Measurements from ENCODE around the gene IDUA.

The IDUA gene

DNA sequence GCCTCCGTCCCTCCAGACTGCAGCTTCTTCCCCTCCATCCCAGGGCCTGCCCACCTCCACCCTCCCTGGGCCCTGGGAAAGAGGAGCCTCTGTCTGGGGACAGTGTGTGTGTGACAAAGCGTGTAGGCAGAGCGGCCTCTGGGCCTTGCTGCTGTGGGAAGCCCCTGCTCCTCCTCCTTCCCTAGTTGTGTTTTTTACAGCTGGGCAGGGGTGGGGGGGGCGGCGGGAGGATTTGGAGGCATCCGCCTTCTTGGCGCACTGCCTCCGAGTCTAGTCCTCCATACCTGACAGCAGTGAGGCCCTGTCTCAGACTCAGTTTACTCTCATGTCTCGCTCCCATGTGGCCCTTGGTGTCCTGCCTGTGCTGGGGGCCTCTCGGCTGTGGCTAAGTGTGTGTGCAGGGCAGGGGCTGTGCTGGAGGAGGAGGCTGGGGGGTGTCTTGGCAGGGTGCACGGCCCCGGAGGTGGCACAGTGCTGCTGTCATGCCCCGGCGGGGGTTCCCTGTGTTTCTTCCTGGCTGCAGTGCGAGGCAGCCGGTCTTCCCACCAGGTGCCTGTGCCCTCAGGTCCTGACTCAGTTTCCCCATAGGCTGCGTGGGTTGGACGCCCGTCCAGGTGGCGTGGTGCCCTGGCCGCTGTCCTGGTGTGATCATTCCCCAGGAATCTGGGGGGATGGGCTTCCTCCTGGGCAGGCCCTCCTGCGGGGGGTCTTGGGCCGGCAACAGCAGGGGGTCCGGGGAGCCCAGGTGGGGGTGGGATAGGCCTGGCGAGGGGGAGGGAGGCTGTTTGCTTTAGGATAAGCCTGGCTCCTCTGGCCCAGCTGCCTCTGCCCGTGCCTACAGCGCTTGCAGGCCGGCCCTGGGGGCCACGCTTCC is 31.5 kb downstream of the IDUA start:
- no peak for DNase-seq

DNA sequence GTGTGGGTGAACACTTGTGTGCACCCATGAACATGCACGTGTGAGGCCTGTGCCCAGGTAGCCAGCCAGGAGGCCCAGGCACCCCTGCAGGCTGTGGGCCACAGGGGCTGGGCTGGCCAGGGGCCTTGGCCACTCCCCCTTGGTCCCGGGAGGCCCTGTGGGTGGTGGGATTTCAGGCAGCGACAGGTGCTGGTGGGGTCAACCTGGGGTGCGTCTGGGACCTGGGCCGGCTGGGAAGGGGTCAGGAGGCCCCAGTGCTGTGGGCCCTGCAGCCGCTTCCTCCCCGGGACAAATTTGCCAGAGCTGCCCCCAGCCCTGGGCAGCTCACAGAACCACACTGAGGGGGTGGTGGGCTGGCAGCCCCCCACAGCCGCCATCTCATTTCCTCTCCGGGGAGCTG is 32.5 kb downstream of the IDUA start:
- no peak for DNase-seq

DNA sequence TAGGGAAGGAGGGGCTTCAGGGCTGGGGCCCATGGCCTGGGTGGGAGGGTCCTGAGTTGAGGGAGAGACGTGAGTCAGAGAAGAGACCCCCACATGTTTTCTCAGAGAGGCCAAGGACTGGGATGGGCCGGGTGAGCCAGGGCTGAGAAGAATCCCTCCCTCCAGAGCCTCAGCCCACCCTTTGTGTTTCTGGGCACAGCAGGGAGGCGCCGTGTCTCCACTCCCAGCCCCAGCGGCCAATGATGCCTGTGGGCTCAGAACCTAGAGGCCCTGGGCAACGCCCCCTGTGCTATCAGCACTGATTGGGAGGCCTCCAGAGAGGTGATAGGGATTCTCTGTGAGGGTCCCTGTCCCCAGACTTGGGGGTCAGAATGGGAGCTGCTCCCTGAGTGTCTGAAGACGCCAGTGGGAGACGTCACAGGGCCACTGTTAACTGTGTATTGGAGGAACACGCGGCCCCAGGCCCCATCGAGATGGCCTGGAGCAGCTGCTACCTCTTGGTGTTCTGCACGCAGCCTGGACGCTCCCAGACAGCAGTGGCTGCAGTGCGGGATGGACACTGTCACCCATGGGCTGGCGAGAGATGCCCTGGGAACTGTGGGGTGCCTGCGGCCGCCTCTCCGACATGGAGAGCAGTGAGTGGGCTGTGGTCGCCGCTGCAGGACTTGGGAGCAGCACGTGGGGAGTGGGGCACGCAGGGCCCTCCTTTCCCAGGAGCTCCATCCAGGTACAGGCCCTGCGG is 33.1 kb downstream of the IDUA start:
- no peak for DNase-seq

DNA sequence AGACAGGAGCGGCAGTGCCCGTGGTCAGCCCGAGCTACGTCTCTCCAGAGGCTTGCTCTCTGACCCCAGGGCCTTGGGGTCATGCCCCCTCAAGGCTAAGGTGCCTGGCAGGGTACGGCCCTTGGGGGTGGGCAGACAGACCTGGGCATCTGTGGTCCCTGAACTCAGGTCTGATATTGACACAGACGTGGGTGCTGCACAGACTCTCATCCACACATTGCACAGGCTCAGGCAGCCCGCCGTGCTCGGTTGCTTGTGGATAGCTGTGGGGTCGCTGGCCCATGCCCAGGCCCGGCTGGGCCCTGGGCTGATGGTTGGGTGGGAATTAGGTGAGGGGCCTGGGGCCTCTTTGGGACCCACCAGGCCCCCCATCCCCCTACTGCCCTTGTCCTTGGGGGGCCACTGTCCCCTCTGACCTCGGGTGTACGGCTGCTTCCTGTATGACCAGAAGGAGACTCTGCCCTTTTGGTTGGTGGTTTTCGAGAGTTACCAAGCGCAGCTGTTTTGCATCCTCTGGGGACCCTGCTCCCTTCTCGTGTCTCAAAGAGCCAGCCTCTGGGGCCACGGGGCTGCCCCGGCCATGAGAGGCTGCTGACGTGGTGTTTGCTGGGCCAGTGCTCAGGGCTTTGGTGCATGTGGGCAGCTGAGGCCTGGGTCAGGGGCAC is 34.7 kb downstream of the IDUA start:
- no peak for DNase-seq

DNA sequence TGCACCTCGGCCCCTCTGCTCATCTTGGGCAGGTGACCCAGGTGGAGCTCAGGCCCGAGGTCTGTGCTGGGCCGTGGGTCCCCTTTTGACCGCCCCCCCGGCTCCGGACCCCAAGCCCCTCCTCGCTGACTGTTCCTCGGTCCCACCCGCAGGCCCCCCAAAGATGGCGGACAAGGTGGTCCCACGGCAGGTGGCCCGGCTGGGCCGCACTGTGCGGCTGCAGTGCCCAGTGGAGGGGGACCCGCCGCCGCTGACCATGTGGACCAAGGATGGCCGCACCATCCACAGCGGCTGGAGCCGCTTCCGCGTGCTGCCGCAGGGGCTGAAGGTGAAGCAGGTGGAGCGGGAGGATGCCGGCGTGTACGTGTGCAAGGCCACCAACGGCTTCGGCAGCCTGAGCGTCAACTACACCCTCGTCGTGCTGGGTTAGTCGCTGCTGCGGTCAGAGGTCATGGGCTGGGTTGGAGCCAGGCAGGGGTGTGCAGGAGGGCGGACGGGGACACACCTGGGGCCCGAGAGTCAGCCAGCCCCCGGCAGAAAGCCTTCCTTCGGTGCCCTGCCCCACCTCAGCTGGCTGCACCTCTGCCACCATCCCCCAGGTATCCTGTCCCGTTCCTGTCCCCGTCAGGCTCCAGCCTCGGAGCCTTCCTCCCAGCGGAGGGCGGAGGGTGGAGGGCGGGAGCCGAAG is 35.4 kb downstream of the IDUA start:
- DNase-seq = no peak

DNA sequence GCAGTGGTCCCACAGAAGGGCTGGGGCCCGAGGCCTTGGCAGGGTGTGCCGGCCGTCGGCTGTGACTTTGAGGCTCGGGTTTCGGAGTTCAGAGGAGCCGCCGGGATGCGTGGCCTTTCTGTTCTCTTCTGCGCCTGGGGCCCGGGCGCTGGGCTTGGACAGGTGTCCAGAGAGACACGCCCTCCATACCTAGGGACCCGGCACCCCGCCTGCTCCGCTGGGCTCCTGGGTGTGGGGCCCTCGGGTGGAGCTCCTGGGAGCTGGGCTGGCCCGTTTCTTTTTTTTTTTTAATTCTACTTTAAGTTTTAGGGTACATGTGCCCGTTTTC is 35.9 kb downstream of the IDUA start:
- no peak for DNase-seq

DNA sequence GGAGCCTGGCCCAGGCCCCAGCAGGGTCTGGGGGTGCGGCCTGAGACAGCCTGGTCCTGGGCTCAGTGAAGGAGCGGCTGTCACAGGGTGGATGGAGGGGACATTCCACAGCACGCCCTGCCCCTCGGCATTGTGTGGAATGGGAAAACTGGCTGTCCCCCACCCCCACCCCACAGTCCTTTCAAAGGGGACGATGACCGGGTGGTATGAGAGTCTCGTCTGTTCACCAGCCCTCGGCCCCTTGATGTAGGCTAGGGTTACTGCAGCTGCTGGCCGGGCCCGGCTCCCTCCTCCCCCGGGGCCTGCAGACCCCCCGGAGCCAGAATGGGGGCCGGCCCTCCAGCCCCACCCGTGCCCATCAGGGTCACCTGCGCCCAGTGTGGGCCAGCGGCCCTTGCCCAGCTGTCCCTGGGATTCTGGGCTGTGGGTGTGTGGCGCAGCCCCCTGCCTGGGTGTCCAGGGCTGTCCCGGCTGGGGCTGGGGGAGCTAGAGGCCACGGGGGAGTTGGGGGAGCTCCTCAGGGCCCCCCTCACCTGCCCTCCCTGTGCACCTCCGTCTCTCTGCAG is 36.3 kb downstream of the IDUA start:
- DNase-seq = no peak

DNA sequence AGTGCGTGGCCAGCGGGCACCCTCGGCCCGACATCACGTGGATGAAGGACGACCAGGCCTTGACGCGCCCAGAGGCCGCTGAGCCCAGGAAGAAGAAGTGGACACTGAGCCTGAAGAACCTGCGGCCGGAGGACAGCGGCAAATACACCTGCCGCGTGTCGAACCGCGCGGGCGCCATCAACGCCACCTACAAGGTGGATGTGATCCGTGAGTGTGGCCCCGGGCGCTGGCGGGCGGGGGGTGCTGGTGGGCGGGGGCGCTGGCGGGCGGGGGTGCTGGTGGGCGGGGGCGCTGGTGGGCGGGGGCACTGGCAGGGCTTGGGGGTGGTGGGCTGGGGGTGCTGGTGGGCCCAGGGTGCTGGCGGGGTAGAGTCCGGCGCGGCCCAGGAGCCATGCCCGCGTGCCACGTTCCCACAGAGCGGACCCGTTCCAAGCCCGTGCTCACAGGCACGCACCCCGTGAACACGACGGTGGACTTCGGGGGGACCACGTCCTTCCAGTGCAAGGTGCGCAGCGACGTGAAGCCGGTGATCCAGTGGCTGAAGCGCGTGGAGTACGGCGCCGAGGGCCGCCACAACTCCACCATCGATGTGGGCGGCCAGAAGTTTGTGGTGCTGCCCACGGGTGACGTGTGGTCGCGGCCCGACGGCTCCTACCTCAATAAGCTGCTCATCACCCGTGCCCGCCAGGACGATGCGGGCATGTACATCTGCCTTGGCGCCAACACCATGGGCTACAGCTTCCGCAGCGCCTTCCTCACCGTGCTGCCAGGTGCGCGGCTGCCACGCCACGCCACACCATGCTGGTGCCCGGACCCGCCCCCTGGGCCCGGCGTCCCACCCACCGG is 37.3 kb downstream of the IDUA start:
- DNase-seq = no peak

DNA sequence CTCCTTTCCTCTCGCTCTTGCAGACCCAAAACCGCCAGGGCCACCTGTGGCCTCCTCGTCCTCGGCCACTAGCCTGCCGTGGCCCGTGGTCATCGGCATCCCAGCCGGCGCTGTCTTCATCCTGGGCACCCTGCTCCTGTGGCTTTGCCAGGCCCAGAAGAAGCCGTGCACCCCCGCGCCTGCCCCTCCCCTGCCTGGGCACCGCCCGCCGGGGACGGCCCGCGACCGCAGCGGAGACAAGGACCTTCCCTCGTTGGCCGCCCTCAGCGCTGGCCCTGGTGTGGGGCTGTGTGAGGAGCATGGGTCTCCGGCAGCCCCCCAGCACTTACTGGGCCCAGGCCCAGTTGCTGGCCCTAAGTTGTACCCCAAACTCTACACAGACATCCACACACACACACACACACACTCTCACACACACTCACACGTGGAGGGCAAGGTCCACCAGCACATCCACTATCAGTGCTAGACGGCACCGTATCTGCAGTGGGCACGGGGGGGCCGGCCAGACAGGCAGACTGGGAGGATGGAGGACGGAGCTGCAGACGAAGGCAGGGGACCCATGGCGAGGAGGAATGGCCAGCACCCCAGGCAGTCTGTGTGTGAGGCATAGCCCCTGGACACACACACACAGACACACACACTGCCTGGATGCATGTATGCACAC is 38.2 kb downstream of the IDUA start:
- DNase-seq = no peak

DNA sequence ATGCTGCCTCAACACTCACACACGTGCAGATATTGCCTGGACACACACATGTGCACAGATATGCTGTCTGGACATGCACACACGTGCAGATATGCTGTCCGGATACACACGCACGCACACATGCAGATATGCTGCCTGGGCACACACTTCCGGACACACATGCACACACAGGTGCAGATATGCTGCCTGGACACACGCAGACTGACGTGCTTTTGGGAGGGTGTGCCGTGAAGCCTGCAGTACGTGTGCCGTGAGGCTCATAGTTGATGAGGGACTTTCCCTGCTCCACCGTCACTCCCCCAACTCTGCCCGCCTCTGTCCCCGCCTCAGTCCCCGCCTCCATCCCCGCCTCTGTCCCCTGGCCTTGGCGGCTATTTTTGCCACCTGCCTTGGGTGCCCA is 39.3 kb downstream of the IDUA start:
- DNase-seq = no peak

DNA sequence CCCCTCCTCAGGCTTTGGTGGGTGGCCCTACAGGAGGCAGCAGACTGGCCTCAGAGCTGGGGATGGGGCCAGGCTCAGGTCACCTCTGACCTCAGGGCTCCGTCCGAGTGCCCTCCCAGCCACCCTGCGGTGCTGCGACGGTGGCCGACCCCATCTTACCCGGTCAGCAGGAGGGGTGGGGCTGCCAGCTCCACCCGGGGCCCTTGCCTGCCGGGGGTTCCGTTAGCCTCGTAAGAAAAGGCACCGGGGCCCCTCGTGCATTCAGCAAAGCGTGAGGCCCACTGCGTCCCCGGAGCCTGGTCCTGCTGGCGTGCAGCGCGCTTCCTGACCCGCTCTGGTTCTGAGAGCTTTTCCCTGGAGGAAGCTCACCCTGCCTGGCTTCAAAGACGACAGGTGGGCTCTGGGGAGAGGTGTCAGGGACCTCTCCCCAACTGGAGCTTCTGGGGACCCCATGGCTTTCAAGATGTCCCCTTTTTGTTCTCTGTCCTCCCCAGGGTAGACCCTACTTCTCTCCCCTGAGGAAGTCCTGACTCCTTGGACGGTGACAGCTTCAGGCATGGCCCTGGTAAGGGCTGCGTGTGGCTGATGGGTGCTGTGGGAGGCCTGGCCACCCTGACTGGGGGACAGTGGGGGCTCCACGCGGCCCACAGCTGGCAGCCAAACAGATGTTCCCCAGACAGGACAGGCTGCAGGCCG is 40.5 kb downstream of the IDUA start:
- no peak for DNase-seq

DNA sequence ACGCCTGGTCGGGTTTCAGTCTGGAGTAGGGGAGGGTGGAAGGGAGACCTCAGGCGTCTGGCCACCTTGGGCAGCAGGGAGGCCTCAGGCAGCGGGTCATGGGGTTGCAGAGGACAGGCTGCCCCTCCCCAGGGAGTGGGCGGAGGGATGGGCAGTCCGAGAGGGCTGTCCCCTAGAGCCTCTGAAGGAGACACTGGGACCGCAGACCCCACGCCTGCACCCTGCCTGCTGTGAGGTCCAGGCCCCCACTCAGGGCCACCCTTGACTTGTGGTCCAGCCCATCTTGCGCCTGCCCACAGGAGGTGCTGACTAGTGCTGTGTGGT is 41.0 kb downstream of the IDUA start:
- DNase-seq = no peak

DNA sequence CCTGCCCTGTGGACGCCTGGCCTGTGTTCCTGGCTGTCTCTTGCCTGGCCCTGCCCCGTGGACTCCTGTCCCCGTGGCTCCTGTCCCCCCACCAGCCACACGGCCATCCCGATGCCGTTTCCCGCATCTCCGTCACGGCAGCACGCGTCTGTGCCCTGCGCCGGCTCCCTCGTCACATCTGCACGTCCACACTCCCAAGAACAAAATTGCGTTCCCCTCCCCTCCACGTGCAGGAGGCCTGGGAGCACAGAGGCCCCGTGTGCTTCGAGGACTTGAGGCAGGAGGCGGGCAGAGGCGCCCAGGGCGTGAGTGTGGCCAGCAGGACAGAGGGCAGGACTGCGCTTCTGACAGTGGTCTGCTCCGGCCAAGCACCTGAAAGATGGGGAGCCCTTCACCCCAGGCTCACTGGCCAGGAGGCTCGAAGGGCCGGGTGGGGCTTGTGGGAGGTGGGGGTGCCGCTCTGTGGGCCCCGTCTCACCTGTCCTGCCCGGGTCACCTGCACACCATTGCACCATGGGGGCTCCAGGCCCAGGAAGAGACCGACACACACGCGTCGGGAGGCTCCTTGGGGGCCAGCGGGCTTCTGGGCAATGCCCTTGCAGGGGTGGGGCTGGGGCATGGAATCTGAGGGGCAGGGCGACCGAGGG is 41.9 kb downstream of the IDUA start:
- DNase-seq = no peak

DNA sequence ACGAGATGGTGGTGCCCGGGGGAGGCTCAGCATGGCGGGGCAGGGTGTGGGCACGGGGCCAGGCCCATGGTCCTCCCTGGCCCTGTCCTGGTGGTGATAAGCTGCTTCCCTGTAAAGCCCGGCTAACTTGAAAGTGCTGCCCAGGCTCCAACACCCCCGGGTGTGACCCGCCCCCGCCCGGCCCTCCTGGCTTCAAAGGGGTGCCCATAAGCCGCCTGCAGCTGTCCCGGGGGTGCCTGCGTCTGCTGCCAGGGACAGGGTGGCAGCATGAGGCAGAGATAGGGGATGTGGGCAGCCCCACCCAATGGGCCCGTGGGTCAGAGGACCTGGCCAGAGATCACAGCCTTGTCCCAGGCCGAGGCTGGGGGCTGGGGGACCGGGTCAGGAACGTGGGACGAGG is 42.7 kb downstream of the IDUA start:
- DNase-seq = no peak

DNA sequence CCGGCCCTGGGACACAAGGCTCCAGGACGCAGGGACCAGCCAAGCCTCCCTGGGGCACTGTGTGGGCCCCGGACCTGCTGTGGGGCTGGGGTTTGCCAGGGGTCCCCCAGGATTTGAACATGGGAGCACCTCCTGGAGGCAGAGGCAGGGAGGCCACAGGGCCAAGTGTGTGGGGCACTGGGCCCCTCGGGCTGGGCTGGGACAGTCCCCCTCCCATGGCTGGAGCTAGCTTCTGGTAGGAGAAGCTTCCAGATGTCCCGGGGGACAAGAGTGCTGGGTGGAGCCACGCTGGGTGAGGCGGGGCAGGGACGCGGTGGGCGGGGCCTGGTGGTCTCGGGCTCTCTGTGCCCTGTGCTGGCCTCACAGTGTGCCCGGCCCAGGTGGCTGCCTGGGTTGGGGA is 43.2 kb downstream of the IDUA start:
- no peak for DNase-seq

DNA sequence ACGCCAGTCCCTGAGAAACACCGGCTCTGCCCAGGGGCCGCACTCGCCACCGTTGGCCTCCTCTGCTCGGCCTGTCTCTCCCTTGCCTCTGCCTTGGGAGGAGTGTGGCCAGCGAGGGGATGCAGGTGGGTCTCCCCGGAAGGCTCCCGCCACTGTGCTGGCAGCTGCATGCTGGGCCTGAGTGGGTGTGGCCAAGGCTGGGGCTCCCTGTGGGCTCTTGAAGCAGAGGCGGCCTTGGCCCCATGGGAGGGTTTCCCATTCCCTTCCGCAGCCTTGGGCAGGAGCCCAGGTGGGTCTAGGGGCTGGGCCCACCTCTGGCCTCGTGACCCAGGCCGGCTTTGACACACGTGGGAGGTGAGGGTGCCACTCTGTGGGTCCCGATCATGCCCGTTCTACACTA is 43.7 kb downstream of the IDUA start:
- DNase-seq = no peak

DNA sequence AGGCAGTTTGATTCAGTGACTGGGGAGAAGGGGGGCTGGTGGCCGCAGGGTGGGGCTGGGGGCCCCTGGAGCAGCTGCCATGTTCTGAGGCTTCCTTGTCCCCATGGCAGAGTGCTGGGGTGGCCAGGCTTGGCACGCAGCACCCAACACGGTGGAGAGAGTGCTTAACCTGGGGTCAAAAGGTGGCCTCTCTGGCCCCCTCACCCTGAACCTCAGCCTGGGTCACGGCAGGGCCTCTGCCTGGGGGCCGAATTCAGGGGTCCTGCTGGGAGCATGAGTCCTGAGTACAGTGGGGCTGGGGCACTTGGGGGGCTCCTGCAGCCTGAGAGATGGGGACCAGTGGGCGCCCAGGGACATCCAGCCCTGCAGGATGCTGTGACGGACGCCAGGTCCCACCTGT is 44.5 kb downstream of the IDUA start:
- DNase-seq = no peak

DNA sequence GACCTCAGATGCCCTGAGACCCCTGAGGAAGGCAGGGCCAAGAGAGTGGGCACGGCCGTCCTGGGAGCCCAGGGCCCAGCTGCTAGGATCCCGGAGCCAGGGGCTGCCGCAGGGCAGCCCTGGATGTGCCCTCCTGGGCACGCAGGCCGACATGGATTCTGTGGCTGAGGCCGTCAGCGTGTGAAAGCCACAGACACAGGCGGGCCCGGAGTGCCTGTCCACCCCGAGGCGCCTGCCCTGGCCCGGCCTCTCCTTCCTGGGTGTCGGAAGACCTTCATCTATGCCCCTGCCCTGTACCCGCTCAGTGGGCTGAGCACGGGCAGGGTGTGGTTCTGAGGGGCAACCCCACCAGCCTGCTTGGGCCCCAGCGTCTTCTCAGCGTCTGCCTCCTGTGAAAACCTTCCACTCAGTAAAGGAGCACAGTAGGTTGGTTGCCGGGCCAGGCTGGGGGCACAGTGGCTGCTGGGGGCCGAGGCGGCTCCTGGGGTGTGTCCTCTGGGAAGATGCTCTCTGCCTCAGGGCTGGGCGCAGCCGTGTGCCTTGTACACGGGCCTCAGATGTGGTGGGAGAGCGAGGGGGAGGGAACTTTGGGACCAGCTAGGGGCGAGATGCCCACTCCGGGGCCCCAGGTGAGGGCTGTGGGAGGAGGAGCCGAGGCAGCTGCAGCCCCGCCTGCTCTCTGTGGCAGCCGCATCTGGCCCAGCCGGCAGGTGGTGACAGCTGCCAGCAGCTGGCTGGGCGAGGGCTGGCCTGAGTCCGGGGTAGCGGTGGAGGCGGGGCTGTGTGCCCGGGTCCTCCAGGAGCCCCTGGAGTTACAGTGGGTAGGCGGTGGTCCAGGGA is 45.3 kb downstream of the IDUA start:
- no peak for DNase-seq

DNA sequence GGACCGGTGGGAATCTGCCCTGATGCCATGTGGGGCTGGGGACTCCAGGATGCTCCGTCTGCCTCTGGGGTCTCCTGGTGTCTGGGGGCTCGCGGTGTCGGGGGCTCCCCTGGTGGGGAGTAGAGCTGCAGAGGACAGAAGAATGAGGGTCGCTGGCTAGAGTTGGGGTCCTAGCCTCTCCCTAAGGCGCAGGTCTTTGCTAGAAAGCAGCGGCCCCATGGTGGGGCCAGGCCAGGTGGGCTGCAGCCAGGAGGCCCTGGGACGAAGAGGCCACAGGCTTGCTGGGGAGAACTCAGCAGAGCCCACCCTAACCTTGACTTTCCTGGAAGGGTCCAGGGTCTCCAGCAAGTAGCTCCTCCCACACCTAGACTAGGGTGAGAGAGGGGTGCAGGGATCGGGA is 46.0 kb downstream of the IDUA start:
- no peak for DNase-seq
